HG03457 (cell line): ENCODE results near the gene ADORA2B.

ENCODE experiments used
- ATAC-seq: cut with Tn5 transposase; IDR thresholded peaks from one replicate; pipeline ENCODE4 v1.9.1; 2021; ENCODE audit warnings: moderate number of reproducible peaks; ENCODE audit not compliant: unreplicated experiment

The ADORA2B gene

GRCh38 chr17:15952916-15953790, 8.2 kb downstream of the ADORA2B start:
- ATAC-seq = no peak

DNA sequence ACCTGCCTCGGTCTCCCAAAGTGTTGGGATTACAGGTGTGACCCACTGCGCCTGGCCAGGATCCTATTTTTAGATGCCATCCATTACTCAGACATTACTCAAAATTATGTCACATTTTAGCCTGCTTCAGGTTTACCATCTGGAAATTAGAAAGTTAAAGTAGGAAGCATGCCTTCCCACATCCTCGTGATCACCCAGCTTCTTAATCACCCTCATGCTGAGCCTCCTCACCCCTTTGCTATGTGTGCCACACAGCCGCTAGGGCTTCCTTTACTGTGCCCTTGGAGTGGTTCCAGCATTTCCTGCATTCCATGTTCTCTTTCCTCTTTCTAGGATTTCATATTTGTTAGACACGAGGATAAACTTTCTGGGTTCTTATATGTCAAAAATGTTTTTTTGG, 9.3 kb downstream of the ADORA2B start:
- no peak for ATAC-seq

DNA sequence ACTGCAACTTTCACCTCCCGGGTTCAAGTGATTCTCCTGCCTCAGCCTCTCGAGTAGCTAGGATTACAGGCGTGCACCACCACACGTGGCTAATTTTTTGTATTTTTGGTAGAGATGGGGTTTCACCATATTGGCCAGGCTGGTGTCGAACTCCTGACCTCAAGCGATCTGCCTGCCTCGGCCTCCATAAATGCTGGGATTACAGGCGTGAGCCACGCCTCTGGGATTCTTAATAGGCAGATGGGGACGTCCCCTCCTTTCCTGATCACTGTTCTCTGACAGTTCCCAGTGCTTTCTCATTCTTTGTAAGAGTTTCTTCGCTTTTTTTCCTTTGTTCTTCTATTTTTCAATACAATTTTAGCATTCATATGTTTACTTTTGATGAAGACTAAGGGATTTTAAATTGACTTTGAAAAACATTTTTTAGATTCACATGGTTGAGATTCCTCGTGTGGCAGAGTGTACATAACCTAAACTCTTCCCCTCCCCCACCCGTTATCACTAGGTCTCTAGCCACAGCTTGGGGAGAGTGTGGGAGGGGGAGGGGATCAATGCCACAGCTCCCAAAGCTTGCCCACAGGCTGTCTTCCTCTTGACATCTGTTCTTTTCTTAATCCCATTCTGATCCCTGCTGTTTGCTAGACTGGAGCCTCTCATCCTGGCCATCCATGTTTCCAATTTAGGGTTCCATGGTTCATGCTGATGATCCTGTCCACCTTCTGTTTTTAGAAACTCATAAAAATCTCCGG, 11.0 kb downstream of the ADORA2B start:
- ATAC-seq = no peak

DNA sequence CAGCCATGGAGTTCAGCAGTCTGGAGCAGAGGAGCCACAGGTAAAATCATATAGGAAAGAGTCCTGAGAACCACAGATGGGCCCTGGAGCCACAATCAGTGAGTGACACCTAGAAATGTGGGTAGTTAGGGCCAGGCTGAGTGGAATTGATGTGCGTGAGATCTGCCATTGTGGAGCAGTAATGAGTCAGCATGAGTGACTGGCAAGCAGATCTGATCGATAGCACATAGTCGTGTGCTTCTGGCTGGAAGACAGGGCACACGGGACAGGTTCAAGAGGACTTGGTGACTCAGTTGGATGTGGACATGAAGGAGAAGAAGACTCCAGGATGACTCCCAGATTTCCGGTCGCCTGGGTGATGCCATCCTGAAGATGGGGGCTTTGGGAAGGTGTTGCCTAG, 12.3 kb downstream of the ADORA2B start:
- no peak for ATAC-seq

GRCh38 chr17:15957608-15958307, 12.8 kb downstream of the ADORA2B start:
- ATAC-seq = no peak

DNA sequence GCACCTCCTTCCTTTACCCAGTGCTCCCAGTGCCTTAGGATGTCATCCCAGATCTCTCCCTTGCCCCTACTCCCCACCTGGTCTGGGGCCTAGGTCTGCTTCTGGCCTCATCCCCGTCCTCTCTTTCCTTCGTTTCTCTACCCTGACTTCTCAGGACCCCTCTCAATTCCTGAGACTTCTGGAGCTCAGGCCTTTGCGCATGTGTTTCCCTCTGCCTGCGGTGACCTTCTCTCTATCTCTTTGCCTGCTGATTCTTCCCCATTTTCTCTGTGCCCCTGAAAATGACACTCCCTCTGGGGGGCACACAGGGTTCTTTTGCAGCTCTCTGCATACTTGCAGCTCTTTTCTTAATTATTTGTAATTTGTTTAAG, 13.5 kb downstream of the ADORA2B start:
- ATAC-seq = no peak

DNA sequence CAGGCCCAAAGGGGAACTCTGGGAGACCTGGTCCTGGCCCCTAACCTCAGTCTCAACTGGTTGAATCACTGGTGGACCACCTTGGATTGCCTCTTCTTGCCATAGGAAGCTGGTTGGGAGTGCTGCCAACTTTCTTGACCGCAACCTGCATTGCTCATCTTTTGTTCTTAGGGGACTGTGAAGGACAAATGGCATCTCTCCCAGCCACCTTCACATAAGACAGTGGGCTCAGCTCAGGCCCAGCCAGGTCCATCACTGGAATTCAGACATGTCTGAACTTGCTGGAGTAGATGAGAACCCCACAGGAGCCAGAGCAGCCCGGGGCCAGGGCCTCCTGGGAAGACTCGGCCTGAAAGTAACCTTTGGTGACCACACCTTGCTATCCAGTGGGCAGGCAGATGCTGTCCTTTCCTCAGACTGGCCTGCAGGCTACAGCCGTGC, 18.8 kb downstream of the ADORA2B start:
- ATAC-seq = no peak

- no peak for ATAC-seq
These were observed 20.6 kb downstream of the ADORA2B start for GRCh38 chr17:15965528-15965927.

DNA sequence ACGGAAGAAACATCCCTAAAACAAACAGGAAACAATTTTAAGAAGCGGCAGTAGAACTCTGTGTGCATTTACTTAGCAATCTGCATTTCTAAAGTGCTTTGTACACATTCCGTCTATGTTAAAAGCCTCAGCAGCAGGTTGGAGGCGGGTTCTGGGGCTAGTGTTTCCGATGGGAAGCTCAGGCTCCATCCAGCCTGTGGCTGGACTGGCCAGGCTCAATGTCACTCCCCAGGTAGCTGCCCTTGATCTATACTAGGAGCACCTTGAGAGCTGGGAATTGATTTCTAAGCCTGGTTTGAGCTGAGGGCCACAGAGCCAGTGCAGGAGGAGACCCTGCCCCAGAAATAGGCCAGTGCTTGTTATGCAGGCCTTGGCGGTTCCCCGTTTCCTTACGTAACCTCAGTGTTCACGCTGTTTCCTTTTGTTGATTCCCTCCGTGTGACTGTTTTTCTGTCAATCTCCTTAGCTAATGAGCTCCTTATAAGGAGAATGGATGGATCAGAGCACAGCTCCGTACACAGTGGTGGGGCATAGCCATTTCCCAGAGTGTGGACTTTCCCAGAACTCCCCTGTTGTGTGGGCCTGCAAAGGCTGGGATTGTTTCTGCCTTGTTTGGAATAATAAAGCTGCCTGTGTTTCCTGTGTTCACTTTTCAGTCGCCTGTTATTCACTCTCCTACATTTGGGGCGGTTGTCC, 21.4 kb downstream of the ADORA2B start:
- no peak for ATAC-seq

DNA sequence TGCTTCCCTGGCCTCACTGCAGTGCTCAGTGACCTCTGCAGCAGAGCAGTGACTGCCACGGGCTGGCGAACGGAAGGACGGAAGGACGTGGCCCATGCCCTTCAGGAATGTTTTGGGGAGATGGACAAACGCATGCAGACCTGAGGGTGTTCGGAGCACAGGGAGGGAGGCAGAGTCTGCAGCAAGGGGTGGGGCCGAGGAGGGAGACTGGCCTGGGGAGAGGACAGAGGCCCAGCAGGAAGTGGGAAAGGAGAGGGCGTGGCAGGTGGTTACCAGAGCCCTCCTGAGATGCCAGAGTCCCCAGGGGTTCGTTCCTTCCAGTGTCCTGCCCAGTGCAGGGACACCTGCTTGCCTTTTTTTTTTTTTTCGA, 21.9 kb downstream of the ADORA2B start:
- no peak for ATAC-seq

- ATAC-seq = no peak
These were observed 22.9 kb downstream of the ADORA2B start for GRCh38 chr17:15967706-15968399.

- ATAC-seq = no peak
These were observed 24.5 kb downstream of the ADORA2B start for GRCh38 chr17:15969463-15969862.

- ATAC-seq = no peak
These were observed 25.6 kb downstream of the ADORA2B start for GRCh38 chr17:15970500-15970899.

DNA sequence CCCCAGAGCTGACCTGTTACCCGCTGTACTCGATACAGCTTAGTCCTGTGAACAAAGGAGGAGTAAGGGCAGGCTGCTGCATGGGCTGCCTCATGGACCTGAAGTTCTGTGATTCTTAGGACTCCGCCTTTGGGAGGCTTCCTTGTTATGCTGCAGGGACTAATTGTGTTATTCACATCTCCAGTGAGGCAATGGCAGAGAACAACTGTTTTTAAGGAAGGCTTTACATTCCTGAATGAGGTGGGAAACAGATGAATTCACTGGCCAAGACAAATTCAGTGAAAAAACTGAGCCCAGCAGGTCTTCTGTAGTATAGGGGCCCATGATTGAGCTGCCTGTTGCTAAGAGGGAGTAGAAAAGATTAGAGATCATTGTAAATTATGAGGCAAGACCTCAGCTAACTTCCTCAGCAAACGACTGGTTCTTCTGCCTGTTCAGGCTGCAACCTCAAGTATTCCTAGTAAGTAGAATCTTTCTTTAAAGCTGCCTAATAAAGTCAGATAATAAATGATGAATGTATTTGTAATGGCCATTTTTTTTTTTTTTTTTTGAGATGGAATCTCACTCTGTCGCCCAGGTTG, 26.3 kb downstream of the ADORA2B start:
- ATAC-seq = no peak

- no peak for ATAC-seq
These were observed 27.0 kb downstream of the ADORA2B start for GRCh38 chr17:15971882-15972281.

GRCh38 chr17:15972497-15972951, 27.6 kb downstream of the ADORA2B start:
- no peak for ATAC-seq

DNA sequence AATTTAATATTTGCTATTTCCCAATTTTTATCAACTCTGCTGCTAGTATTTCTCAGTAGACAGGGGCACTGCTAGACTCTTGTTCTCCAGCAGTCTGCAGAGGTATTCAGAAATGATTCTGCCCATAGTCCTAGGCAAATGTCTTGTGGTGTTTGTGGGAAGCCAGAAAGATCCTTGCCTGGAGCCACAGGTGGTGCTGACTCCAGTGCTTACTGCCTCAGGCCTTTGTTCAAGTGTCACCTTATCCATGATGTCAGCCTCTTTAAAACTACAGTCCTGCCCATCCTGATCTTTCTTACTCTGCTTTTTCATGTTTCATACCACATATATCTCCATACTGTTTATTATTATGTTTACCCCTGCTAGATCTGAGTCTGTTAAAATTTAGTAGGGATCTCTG, 28.1 kb downstream of the ADORA2B start:
- ATAC-seq = no peak

DNA sequence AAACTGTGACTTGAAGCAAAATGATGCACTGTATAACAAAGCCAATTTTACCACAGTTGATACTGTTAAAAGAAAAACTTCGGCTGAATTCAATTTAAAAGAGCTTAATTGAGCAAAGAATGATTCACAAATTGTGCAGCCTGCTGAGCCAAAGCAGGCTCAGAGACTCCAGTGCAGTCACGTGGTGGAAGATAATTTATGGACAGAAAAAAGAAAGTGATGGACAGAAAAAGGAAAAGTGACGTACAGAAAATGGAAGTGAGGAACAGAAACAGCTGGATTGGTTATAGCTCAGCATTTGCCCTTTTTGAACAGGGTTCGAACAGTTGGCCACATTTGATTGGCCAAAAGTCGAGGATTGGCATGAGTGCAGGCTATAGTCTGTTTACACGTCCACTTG, 28.9 kb downstream of the ADORA2B start:
- no peak for ATAC-seq

- ATAC-seq = no peak
These were observed 33.0 kb downstream of the ADORA2B start for GRCh38 chr17:15977894-15978293.

DNA sequence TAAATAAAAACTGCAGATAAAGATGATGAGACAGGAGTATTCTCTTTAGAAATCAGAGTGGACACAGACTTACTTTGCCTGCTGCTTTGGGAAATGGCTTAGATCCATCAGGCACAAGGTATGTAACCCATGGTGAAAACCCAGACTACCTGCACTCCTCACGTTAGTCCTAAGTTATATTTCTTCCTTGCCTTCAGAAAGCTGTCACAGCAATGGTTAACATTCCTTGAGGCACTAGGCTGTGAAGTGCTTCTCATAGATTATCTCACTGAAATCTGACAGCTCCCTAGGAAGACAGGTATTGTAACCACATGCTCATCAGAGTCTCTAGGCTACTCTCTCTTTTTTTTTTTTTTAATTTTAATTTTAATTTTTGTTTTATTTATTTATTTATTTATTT, 33.7 kb downstream of the ADORA2B start:
- no peak for ATAC-seq
